Activated T-cell treated with anti-CD3 and anti-CD28 coated beads for 24 hours (primary cell): ENCODE results near the gene DENND4B.
"Not testable (repeated sequence)": the region's sequence is repeated elsewhere in the genome, so short reads cannot be mapped to it uniquely, and the experiment has no call there.

Source experiments
- DNase-seq: peaks from one replicate; pipeline ENCODE4 v3.0.0-alpha.2; 2020; ENCODE audit warnings: low read depth

Gene DENND4B

DNA sequence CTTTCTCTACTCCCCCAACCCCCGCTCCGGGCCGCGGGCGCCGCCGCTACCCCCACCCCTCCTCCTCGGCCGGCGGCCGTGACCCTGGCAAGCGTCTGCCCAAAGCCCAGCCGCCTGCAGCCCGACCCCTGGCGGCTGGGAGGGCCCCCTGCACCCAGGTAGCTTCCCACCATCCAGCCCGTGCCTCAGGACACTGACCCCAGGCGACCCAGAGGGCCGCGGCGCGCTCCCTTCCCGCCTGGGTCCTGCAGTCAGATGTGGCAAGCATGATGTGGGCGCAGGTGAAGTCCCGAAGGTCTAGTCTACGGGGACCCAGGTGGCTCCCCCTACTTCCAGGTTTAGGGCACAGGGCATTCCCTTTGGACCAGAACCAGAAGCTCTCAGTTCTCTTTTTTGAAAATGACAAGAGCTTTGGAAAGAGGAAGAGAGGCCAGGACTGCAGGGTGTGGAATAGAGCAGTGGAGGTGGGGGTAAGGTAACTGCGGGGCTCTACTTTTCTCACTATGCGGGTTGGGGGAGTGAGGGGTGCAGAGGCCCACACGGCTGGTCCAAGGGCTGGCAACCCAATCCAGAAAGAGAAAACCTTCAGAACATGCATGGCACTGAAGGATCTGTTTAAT is at the start of gene DENND4B:
Gene DENND4B, minus strand, starts transcription at position 97 of the 620 bp plus-strand sequence. CDS start 2,344 bp downstream, outside the sequence.
- DNase-seq: peak; percentile 72

- DNase-seq: no peak
Observed at GRCh38 chr1:153995640-153996039, 49.1 kb upstream of the DENND4B start.

DNA sequence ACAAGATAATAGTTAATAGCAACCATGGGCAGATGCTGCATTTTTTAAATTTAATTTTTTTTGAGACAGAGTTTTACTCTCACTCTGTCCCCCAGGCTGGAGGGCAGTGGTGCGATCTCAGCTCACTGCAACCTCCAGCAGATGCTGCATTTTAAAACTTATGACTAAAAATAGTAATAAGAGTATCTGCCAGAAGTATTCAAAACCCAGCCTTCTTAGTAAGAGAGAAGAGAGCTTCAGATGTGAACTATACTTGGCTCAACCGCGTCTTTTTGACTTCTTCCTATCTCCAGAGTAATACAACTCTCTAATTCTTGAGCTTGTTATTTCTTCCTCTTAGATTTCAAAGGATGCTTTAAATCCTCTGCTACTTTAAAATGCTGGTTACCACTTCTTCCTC is 48.7 kb upstream of the DENND4B start:
- no peak for DNase-seq

- no peak for DNase-seq
Observed at GRCh38 chr1:153991806-153992205, 45.3 kb upstream of the DENND4B start.

DNA sequence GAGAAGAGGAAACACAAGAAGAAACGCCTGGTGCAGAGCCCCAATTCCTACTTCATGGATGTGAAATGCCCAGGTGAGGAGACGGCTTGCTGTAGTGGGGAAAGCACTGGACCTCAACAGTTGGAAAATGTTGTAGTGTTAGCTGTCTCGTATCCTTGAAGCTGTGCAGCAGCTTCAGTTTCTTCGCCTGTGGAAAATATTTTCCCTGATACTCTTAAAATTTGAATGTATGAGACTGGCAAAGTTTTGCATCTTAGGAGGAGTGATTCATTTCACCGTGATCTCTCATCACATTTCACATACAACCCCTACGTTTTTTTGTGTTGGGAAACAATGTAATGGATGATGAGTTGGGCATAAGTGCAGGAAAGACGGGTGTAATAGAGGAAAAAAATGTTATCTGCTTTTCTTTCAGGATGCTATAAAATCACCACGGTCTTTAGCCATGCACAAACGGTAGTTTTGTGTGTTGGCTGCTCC is 44.7 kb upstream of the DENND4B start:
- DNase-seq: no peak

DNA sequence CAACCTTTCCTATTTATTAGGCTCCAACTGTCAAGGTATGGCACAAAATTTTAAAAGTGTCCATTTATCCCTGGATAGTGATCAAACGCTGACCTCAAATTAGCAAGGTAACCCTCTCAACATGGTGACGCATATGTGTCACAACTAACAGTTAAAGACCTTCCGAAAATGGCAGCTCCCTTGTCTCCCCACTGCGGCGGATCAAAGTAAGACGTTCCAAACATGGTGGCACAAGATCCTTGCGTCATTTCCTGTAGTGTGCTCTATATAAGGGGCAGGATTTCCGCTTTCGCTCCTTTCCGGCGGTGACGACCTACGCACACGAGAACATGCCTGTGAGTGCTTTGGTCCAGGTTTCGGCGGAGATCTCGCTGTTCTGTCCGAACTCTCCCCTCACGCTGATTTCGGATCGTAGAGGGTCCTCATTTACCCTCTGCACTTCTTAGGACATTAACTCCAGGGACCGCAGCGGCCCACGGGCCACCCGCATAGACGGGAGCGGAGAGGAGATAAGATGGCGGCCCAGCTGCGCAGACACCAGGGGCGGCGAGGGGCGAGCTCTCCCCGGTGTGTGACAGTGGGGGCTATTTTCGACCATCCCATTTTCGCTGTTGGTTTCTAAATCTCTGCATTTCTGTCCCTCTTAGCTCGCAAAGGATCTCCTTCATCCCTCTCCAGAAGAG is 44.1 kb upstream of the DENND4B start, which contains the start of gene RPS27:
Gene RPS27, plus strand, starts transcription at position 295 of the 683 bp plus-strand sequence. Its CDS starts 35 bp downstream, at position 330.
- peak; percentile 84 for DNase-seq

DNA sequence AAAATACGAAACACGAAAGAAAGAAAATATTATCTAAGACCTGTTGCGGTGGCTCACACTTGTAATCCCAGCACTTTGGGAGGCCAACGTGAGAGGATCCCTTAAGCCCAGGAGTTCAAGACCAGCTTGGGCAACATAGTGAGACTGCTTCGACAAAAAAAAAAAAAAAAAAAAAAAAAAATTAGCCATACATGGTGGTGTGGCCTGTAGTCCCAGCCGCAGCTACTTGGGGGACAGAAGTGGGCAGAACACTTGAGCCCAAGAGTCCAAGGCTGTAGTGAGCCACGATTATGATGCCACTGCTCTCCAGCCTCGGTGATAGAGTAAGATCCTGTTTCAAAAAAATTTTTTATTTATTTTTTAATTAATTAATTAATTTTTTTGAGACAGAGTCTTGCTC is 41.1 kb upstream of the DENND4B start:
- DNase-seq: no peak

DNA sequence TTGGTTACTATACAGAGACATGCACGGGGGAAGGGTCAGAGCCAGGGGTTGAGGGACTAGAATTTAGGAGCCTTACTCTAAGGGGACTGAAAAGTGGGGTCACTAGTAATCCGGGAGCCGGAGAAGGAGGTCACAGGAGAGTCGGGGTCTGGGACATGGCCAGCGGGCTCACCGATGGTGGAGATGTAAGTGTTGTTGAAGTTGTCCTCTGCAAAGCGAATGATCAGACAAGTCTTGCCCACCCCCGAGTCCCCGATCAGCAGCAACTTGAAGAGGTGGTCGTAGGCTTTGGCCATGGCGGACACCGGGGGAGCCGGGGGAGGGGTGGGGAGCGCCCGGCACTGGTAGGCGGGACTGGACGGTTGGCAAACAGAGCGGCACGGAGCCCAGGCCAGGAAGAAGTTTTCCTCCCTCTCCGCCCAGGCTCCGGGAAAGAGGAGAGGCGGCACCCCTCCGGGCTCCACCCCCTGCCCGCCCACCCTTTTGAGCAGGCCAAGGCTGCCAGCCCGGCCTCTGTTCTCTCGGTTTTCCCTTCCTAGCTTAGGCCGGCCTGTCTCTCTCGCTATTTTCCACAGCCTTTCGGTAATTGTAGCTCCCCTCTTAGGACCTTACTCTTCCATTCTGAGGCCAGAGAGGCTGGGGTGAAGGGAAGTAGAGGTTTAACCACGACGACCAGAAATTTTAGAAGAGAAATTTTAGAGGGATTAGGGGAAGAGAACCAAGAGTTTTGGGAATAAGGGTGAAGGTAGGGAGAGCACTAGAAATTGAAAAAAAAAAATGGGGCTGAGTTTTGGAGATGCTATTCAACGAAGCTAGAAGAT is 39.6 kb upstream of the DENND4B start, which contains the start of gene RAB13:
Gene RAB13, minus strand, starts transcription at position 399 of the 821 bp plus-strand sequence. Its CDS starts 103 bp downstream, at position 296.
- DNase-seq: no peak

- peak; percentile 58 for DNase-seq
Observed at GRCh38 chr1:153985341-153985912, 38.9 kb upstream of the DENND4B start.

DNA sequence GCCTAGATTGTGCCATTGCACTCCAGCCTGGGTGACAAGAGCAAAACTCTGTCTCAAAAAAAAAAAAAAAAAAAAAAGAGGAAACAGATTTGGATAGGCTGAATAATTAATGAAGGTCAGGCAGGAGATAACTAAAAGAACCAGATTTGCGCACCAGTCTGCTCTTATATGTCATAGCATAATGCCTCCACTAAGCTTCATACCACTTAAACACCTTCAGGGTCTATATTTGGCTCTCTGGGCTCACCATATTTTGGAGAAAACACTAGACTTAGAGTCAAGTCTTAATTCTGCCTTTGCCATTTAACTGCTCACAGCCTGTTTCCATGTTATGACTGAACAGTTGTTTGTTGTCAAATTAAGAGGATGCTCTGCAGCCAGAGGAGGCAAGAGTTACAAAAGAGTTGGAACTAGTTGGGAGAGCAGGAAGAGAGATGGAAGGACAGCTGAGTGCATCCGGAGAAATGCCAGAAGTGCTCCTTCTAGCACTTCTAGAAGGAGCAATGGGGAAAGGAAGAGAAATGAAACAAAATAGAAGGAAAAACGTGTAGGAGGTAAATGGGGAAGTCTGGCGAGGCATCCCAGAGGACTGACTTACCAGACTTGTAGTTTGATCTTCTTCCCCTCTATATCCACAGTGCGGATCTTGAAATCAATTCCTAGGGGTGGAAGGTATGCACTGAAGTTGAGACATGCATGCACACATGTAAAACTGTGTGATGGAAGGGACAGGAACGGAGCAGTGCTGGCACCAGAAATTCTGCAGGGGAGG is 37.8 kb upstream of the DENND4B start:
- DNase-seq: no peak

- not testable (repeated sequence) for DNase-seq
Observed at GRCh38 chr1:153981735-153982134, 35.2 kb upstream of the DENND4B start.

DNA sequence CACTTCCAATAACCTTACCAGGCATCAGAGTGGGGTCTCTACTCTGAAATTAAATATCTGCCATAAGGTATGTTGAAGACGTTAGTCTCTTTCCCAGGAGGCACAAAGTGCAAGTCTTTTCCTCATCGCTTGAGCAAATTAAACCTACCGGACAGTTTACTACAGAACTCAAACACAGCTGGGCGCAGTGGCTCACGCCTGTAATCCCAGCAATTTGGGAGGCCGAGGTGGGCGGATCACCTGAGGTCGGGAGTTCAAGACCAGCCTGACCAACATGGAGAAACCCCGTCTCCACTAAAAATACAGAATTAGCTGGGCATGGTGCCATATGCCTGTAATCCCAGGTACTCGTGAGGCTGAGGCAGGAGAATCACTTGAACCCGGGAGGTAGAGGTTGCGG is 32.6 kb upstream of the DENND4B start:
- not testable (repeated sequence) for DNase-seq

- DNase-seq: no peak
Observed at GRCh38 chr1:153978274-153978909, 31.9 kb upstream of the DENND4B start.

DNA sequence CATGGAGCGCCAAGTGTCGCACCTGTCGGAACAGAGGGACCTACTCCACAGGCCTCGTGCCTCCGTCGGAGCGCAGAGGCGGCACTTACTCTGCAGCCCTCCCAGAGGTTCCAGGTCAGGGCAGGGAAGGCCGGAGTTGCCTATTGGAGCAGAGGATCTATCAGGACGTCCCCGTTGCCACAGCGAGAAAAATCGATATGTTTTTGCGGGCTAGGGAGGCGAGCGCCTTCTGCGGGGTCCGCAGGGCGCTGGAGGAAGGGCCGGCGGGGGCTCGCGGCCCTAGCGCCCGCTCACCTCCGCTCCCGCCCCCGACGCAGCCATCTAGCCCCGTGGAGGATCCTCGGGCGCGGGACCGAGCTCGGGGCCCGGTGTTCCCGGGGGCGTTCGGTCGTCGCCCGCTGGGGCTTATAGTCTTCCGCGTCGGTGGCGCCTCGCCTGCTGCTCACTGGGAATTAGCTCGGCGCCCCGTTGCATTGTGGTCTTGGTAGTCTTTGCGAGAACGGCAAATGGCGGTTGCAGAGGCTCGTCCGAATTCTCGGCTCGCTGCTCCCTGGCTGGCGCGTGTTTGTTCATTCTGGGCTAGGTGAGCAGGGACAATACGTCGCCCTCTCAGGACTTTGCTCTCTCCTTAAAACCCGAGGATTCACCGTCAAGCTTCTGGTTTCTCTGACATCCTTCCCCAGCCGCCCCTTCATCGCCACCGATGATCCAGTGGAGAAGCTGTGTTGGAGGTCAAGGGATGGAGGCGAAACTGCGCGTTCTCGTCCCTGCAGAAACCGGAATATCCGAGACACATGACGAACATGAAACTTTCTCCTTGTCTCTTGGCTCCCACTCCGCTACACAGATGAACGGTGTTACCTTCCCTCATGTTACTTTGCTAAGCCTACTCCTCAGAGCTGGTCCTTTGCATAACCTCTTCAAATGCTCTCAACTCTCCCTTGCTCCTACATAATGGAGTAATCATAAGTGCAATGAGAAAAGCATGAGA is 31.0 kb upstream of the DENND4B start, which contains the start of gene JTB:
Gene JTB, minus strand, starts transcription at position 425 of the 991 bp plus-strand sequence. Its CDS starts 422 bp downstream, at position 3.
- DNase-seq: peak; percentile 81

DNA sequence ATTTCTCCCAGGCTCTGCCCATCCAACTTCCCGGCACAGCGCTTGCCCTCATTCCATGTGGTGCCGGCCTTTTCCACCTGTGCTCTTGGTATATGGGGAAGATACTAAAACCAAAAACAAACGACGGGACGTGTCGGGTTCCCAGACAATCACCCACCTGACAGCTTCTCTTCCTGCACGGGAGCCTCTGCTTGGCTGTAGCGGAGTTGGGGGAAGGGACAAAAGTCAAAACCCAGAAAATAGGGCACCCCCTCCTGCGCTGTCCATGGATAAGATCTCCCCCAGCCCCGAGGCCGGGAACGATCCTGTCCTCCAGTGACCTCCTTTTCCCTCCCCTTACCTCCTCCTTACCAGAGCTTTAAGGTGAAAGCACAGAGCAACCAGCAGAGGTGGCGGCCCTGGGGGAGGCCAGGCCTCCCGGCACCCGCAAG is 30.3 kb upstream of the DENND4B start:
- DNase-seq: no peak

DNA sequence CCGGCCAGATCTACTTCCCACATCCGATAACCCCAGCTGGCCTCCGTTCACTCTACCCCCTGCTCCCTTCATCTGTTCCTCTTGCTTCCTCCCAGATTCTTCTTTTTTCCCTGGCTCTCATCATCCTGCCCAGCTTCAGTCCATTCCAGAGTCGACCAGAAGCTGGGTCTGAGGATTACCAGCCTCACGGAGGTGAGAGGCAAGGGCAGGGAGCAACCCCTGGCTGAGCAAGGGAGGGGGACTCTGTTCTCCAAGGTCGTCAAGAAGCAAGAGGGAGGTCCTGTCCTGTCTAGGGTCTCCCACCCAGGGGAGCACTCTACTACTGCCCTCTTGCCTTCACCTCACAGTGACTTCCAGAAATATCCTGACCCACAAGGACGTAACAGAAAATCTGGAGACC is 27.0 kb upstream of the DENND4B start:
- no peak for DNase-seq

DNA sequence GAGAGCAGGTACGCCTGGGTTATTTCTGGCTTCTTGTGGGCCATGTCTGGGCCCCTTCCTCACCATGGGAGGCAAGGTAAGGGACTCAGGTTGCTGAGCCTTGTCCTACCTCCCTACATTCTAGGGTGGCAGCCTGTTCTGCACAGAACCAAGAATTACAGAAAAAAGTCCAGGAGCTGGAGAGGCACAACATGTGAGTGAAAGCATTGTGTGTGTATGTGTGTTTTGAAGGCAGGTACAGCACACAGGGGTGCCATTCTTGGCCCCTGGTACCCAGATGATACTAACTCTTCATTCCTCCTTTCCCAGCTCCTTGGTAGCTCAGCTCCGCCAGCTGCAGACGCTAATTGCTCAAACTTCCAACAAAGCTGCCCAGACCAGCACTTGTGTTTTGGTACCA is 26.6 kb upstream of the DENND4B start:
- no peak for DNase-seq

DNA sequence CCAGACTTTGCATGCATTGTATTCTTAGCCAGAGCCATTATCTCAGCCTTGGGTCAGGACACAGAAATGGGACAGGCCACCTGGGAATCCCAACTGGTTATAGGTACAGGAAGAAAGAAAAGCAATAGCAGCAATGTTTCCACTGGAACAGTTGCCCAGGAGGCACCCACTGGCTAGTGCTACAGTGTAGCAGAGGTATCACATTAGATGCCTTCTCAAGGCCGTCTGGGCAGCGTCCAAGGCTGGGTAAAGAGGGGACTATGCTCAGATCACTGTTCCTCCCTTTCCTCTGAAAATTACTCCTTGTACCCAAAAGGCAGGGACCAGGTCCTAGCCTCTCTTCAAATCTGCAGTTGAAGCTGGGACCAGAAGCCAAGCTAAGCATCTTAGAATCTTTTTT is 23.8 kb upstream of the DENND4B start:
- no peak for DNase-seq

- DNase-seq: no peak
Observed at GRCh38 chr1:153968972-153969371, 22.5 kb upstream of the DENND4B start.
